MM.1S (cell line): ENCODE results near the gene RCVRN.

ENCODE experiments used
- CTCF ChIP-seq: fragments of 300-600 bp; sonication (generic); IDR thresholded peaks from 2 replicates; pipeline ENCODE4 v1.5.1; 2016; ENCODE audit warnings: antibody characterized with exemption, low read length, mixed read lengths
- EZH2 ChIP-seq: fragments of 300-600 bp; sonication (generic); optimal IDR thresholded peaks from 2 replicates; pipeline ENCODE3; 2017; ENCODE audit warnings: low read depth, mild to moderate bottlenecking, antibody characterized with exemption, low read length, mixed read lengths
- EZH2phosphoT487 ChIP-seq: fragments of 300-600 bp; sonication (generic); IDR thresholded peaks from 2 replicates; pipeline ENCODE4 v1.6.1; 2018; ENCODE audit warnings: antibody characterized with exemption, low read length

- no peak for TF ChIP-seq EZH2
- no peak for TF ChIP-seq CTCF
- TF ChIP-seq EZH2phosphoT487: no peak
Measured at GRCh38 chr17:9893411-9894012, 11.6 kb downstream of the RCVRN start.
